Common myeloid progenitor, CD34-positive (primary cell): ENCODE measurements around the gene CCDC171.
A peak's percentile ranks its signal among the peaks of the same experiment; 100 is the strongest.

Experiments used
- CTCF ChIA-PET: fragments of 350-600 bp; sonication (Branson Sonifier 250); formaldehyde crosslinking; loops from one replicate; lab custom pipeline; 2021; ENCODE audit warnings: antibody characterized with exemption; lab: Charles Lee
- POLR2A ChIA-PET: fragments of 350-600 bp; sonication (Branson Sonifier 250); formaldehyde crosslinking; loops from one replicate; lab custom pipeline; 2021; ENCODE audit warnings: antibody characterized with exemption; lab: Charles Lee
- DNase-seq, 3 donors: peaks; one replicate each; pipeline versions ENCODE4 v3.0.0 to v3.0.0-alpha.2; 2013
- H3K27ac ChIP-seq, 2 experiments: 1 replicate in 1 of 2; 2 replicates in 1 of 2; pipeline ENCODE4 v1.7.0; 2013; ENCODE audit warnings: inconsistent platforms in 2 of 2, low read length in 2 of 2, mild to moderate bottlenecking in 2 of 2, low read depth in 1 of 2, moderate library complexity in 1 of 2; ENCODE audit not compliant: severe bottlenecking in 2 of 2, insufficient read depth in 1 of 2, poor library complexity in 1 of 2
- H3K27me3 ChIP-seq, 5 experiments: replicated peaks in 2 of 5; 1 replicate in 3 of 5; 2 replicates in 2 of 5; pipeline versions ENCODE4 v1.6.1 to v1.7.0; 2013; ENCODE audit warnings: low read length in 4 of 5, mild to moderate bottlenecking in 2 of 5, moderate library complexity in 2 of 5, inconsistent platforms in 1 of 5; ENCODE audit not compliant: insufficient read depth in 5 of 5, control insufficient read depth in 4 of 5
- H3K36me3 ChIP-seq, 4 experiments: 1 replicate in 2 of 4; 2 replicates in 2 of 4; pipeline versions ENCODE4 v1.6.1 to v1.7.0; 2013; ENCODE audit warnings: low read length in 3 of 4, control low read depth in 1 of 4, mild to moderate bottlenecking in 1 of 4; ENCODE audit not compliant: control insufficient read depth in 4 of 4, insufficient read depth in 4 of 4
- H3K4me1 ChIP-seq, 4 experiments: 1 replicate in 3 of 4; 2 replicates in 1 of 4; pipeline versions ENCODE4 v1.6.1 to v1.7.1; 2013; ENCODE audit warnings: low read length in 3 of 4, mild to moderate bottlenecking in 3 of 4, control low read depth in 1 of 4, inconsistent platforms in 1 of 4, moderate library complexity in 1 of 4; ENCODE audit not compliant: control insufficient read depth in 4 of 4, insufficient read depth in 4 of 4; ENCODE audit errors: control extremely low read depth in 1 of 4
- H3K4me3 ChIP-seq, 7 experiments: 1 replicate in 4 of 7; 2 replicates in 3 of 7; pipeline versions ENCODE4 v1.5.1 to v1.7.0; 2013; ENCODE audit warnings: mild to moderate bottlenecking in 7 of 7, low read length in 6 of 7, moderate library complexity in 6 of 7, inconsistent platforms in 2 of 7, low read depth in 2 of 7, control low read depth in 1 of 7; ENCODE audit not compliant: insufficient read depth in 4 of 7, control insufficient read depth in 1 of 7; ENCODE audit errors: extremely low read depth in 1 of 7
- H3K9me3 ChIP-seq, 5 experiments: 1 replicate in 4 of 5; 2 replicates in 1 of 5; pipeline versions ENCODE4 v1.6.1 to v1.7.1; 2013; ENCODE audit warnings: low read length in 4 of 5, mild to moderate bottlenecking in 2 of 5, inconsistent platforms in 1 of 5, low read depth in 1 of 5, moderate library complexity in 1 of 5; ENCODE audit not compliant: control insufficient read depth in 4 of 5, insufficient read depth in 2 of 5; ENCODE audit errors: control extremely low read depth in 1 of 5
- WGBS: methylation state at CpG from one replicate; pipeline ENCODE4 v1.1.5; 2013; ENCODE audit not compliant: insufficient coverage; 5-methylcytosine and 5-hydroxymethylcytosine counted together

CCDC171 gene

GRCh38 chr9:15612962-15613361 lies 60.1 kb downstream of the CCDC171 start:
- POLR2A ChIA-PET: no interaction called here

GRCh38 chr9:15617782-15618181 lies 64.9 kb downstream of the CCDC171 start:
- Histone ChIP-seq H3K27me3 (no peaks in the 10 kb centered on the region), H3K4me1 (no peaks in the 10 kb centered on the region), H3K9me3 (peaks cover 0 to 6% (median 3%) of the 10 kb centered on the region in 5 experiments), H3K36me3 (peaks cover 6 to 18% (median 7%) of the 10 kb centered on the region in 4 experiments), H3K27ac (no peak overlapping the region), H3K4me3 (no peak overlapping the region)
- ChIA-PET CTCF (interaction anchor here (1.0 to 1.3 kb wide), 2 partner anchors 10 to 12 kb away, joined by 3 read pairs; no protein-coding TSS in a partner anchor), POLR2A (no interaction called here)
- WGBS: 97% methylated on average over 7 of the region's 7 CpGs
- DNase-seq: no peak

More at GRCh38 chr9:15612962-15613361, 60.1 kb downstream of the CCDC171 start:
- H3K27ac ChIP-seq: no peak overlapping the region
- CTCF ChIA-PET: no interaction called here
- no peaks in the 10 kb centered on the region for H3K27me3 ChIP-seq
- H3K4me1 ChIP-seq: peaks cover 0 to under 1% (median 0%) of the 10 kb centered on the region in 4 experiments
- WGBS: 100% methylated on average over 1 of the region's 4 CpGs
- DNase-seq: no peak
- H3K9me3 ChIP-seq: peaks cover 0 to 6% (median 5%) of the 10 kb centered on the region in 5 experiments
- H3K4me3 ChIP-seq: no peak overlapping the region
- H3K36me3 ChIP-seq: peaks cover 6 to 43% (median 9%) of the 10 kb centered on the region in 4 experiments

GRCh38 chr9:15618540-15619331 lies 65.9 kb downstream of the CCDC171 start:
- peaks cover 0 to 4% (median 3%) of the 10 kb centered on the region in 5 experiments for H3K9me3 ChIP-seq
- no peaks in the 10 kb centered on the region for H3K27me3 ChIP-seq
- ChIA-PET CTCF (interaction anchor here (0.6 to 2.4 kb wide), 6 partner anchors 9 to 117 kb away, joined by 3 to 14 read pairs (median 3); no protein-coding TSS in a partner anchor), POLR2A (no interaction called here)
- peaks cover 6 to 14% (median 8%) of the 10 kb centered on the region in 4 experiments for H3K36me3 ChIP-seq
- no peak overlapping the region for H3K4me3 ChIP-seq
- no peak overlapping the region for H3K27ac ChIP-seq
- 92% methylated on average over 15 of the region's 18 CpGs for WGBS
- no peaks in the 10 kb centered on the region for H3K4me1 ChIP-seq
- DNase-seq: no peak

- no peak overlapping the region for H3K27ac ChIP-seq
- peak in 2 of 3 donors; percentile 40 for DNase-seq
- H3K27me3 ChIP-seq: no peaks in the 10 kb centered on the region
- H3K9me3 ChIP-seq: peaks cover 0 to 2% (median 0%) of the 10 kb centered on the region in 5 experiments
- peaks cover 0 to 5% (median 2%) of the 10 kb centered on the region in 4 experiments for H3K36me3 ChIP-seq
- no peak overlapping the region for H3K4me3 ChIP-seq
- POLR2A ChIA-PET: interaction anchor here (0.6 kb wide), 1 partner anchor 15 kb away, joined by 3 read pairs; no protein-coding TSS in a partner anchor
- CTCF ChIA-PET: interaction anchor here (0.7 to 1.1 kb wide), 7 partner anchors 11 to 152 kb away, joined by 3 to 9 read pairs (median 3); partner anchors contain the start of gene CCDC171
- no CpG with 5 or more reads among the region's 1 CpG for WGBS
- no peaks in the 10 kb centered on the region for H3K4me1 ChIP-seq
Observed at GRCh38 chr9:15622318-15622971, 69.6 kb downstream of the CCDC171 start.

- CTCF ChIA-PET: no interaction called here
- Histone ChIP-seq H3K9me3 (no peaks in the 10 kb centered on the region), H3K4me1 (peaks cover 0 to 12% (median 4%) of the 10 kb centered on the region in 4 experiments), H3K27me3 (no peaks in the 10 kb centered on the region), H3K27ac (no peak overlapping the region), H3K4me3 (no peak overlapping the region), H3K36me3 (no peaks in the 10 kb centered on the region)
- peak in 2 of 3 donors; percentile 7 to 40 for DNase-seq
- no CpG with 5 or more reads among the region's 1 CpG for WGBS
- POLR2A ChIA-PET: no interaction called here
Observed at GRCh38 chr9:15635752-15636151, 82.9 kb downstream of the CCDC171 start.

- Histone ChIP-seq H3K27me3 (no peaks in the 10 kb centered on the region), H3K4me3 (no peak overlapping the region), H3K36me3 (peaks cover 0 to 10% (median 0%) of the 10 kb centered on the region in 4 experiments), H3K27ac (no peak overlapping the region), H3K4me1 (peaks cover 0 to 12% (median 4%) of the 10 kb centered on the region in 4 experiments), H3K9me3 (peaks cover 0 to 7% (median 3%) of the 10 kb centered on the region in 5 experiments)
- ChIA-PET POLR2A (no interaction called here), CTCF (interaction anchor here (0.7 to 2.0 kb wide), 5 partner anchors 34 to 427 kb away, joined by 3 to 6 read pairs (median 4); partner anchors contain the start of gene CCDC171)
- no CpG with 5 or more reads among the region's 3 CpGs for WGBS
- peak in 2 of 3 donors; percentile 47 to 59 for DNase-seq
Observed at GRCh38 chr9:15640121-15640520, 87.3 kb downstream of the CCDC171 start.
